NCI-H69 (cell line): Measurements from ENCODE around the gene C1orf210.

Experiments used
- DNase-seq: peaks from one replicate; lab custom pipeline; 2025; lab: John Stamatoyannopoulos, UW

Gene C1orf210

DNA sequence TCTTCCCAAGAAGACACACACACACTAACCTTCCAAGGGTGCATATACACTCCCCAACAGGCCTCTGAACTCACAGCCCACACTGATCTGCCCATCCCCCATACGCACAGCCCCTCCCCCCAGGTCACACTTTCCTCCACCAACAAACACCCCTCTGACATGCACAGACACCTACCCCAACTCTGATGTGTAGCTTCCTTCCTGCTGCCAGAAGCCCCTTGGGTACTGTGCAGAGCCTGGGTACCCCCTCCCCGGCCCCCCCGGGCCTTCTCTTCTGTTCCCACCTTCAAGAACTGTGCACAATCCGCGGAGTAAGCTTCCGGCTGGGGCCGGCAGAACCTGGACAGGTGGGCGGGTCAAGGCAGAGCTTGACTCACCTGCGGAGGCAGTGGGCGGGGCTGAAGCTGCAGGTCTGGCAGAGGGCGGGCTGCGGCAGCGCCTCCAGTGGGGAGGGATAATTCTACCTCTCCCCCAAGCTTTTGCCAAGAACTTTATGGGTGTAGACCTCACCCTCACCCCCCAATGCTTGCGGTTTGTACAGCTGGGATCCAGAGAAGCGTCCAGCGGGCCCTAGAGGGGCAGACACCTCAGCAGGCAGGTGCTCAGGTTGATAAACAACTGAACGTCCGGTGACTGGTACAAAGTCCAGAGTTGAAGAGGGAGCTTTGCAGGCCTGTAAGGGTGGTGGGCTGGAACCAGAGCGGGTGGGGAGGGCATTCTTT lies at the start of gene C1orf210:
C1orf210 (minus strand) TSS at position 313 of the 722 bp plus-strand sequence. CDS start 2,311 bp downstream, outside the sequence.
- peak; percentile 86 for DNase-seq

DNA sequence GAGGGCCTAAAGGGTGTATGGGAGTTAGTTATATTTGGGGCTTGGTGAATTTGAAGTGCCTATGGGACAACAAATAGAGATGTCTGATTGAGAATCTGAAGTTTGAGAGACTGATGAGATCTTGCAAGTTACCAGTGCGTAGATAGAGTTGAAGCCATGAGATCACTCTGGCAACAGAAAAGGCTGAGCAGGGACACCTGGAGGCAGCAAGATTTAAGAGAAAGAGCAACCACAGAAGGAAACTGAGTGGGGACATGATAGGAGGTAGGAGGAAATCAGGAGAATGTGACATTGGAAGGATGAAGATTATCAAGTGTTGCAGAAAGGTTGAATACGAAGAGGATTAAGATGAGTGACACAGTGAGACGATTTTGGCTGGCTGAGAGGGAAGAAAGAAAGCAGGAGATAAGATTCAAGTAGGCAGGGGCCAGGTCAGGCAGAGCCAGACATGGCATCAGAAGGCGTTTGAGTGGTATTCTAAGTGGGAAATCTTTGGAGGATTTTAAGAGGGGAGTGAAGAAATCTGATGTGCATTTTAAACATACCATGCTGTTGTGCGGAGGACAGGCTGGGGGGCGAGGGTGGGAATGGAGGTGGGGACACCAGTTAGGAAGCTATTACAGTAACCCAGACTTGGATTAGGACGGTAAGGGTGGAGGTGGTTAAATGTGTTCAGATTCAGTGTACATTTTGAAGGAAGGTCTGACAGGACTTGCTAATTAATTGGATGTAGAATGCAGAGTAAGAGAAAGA lies 49.2 kb upstream of the C1orf210 start:
- no peak for DNase-seq

DNA sequence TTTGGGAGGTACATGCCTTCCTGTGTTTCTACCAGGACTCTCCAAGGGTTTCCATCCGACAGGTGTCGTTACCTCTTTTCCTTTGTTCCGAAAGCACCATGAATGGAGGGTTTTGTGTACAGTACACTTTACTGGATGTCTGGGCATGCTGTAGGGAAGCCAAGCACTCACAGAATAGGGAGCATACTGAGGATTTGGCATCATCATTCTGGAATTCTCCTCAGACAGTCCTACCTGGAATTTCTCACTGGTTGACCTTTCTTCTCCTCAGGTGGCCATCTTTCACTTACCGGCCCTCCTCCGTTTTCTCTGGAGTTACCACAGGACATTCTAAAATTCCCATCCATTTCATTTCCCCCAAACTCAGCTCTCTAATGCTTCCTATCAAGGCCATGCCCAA lies 46.3 kb upstream of the C1orf210 start:
- no peak for DNase-seq

DNA sequence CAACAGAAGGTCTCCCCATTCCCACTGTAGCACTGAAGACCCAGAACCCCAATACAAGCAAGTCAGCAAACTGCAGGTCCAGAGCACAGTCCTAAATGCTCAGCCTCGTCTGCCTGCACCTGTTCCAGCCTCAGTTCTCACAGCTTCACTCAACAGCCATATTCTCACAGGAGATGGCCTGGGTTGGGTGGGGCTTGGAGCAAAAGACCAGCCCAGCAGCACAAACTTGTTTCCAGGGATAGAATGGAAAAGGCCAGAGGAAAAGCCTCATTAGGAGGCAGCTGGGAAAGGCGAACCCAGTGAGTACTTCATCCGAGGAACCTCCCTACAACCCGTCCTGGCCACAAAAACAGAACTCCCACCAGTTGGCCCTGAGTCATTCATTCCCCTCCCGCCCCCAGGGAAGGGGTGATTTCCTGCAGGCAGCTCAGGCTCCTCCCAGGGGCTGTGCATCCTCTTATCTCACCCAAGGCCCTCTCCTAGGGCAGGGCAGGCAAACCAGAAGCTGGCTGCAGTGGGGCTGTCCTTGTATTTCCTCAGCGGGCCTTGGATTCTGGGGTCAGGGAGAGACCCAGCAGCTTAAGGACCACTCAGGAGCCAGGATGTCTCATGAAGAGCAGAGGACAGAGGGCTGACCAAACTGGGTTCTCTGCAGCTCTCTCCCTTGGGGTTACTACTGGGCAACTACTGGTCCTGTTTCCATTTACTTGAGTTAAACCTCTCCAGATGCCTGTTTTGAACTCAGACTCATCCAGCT lies 44.8 kb upstream of the C1orf210 start:
- DNase-seq, result no peak

DNA sequence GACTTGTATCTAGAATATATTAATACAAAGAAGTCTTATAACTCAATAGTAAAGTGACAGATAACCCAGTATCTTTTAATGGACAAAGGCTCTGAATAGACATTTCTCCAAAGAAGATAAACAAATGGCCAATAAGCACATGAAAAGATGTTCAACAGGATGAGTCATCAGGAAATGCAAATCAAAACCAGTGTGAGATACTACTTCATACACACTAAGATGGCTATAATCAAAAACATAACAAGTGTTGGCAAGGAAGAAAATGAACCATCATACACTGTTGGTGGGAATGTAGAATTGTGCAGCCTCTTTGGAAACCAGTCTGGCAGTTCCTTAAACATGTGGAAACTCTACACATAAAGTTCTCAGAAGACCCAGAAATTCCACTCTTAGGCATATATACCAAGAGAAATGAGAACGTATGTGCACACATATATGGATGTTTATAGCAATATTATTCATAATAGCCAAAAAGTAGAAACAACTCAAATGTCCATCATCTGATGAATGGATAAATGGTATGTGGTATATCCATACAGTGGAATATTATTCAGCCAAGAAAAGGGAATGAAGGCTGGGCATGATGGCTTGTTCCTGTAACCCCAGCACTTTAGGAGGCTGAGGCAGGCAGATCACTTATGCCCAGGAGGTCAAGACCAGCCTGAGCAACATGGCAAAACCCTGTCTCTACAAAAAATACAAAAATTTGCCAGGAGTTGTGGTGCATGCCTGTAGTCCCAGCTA lies 42.3 kb upstream of the C1orf210 start:
- no peak for DNase-seq

DNA sequence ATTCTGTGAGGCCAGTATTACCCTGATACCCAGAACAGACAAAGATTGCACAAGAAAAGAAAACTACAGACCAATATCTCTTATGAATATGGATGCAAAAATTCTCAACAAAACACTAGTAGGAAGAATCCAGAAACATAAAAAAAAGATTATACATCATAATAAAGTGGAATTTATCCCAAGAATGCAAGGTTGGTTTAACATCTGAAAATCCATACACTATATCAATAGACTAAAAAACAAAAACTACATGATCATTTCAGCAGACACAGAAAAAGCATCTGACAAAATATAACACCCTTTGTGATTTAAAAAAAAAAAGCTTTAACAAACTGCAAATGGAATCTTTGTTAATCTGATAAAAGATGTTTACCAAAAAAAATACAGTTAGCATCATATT lies 40.0 kb upstream of the C1orf210 start:
- DNase-seq, result no peak

DNA sequence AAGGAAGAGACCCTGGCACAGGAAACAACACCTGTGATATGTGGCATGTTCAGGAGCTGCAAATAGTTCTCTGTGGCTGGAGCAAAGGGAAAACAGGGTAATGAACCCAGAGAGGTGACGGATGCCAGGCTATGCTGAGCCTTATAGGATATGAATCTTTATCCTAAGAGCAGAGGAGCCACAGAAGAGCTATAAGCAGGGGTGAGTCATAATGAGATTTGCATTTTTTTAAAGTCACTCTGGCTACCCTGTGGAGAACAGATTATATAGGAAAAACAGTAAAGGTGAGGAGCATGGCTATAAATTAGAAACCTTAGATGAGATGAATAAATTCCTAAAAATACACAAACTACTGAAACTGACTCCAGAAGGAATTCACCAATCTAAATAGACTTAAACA lies 39.4 kb upstream of the C1orf210 start:
- no peak for DNase-seq

DNA sequence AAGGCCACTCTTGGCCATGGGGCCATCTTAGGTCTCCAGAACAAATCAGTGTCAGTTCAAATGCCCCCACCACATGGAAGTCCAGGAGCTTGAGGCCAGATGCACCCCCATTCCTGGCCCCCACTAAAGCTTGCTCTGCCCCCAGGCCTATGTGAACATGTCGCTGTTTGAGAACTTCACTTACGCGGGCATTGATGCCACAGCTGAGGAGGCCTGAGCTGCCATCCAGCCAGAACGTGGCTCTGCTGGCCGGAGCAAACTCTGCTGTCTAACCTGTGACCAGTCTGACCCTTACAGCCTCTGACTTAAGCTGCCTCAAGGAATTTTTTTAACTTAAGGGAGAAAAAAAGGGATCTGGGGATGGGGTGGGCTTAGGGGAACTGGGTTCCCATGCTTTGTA lies 37.1 kb upstream of the C1orf210 start:
- DNase-seq, result no peak

DNA sequence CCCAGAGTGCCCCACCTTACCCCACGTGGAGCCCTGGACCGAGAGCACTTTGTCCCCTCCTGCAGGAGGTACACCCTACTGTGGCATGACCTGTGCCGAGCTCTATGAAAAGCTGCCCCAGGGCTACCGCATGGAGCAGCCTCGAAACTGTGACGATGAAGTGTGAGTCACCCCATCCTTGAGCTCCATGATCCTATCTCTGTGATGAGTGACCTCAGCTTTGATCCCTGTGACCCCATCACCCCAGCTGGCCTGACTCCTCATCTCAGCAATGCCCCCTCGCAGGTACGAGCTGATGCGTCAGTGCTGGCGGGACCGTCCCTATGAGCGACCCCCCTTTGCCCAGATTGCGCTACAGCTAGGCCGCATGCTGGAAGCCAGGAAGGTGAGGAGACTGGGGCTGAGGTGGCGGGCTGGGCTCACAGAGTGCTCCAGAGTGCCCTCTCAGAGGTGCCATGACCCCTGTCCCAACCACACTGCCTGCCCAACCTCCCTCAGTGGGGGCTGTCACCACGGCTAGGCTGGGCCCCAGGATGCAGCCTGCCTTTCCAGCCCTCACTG lies 36.0 kb upstream of the C1orf210 start:
- no peak for DNase-seq

DNA sequence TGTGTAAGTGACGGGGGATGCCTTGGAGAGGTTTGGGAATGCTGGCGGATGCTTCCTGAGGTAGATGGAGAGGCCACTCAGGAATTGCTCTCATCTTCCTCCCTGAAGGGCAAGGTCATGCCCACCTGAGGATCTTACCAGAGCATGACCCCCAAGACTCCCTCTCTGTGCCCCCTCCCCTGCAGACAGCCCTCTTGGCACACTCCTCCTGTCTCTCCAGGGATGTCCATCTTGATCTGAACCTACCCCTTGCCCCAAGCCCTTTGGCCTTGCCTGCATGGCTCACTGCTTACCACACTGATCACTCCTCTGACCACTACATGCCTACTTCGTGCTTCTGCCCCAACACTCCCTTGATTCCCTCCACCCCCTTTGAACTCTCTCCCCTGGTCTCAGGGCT lies 34.4 kb upstream of the C1orf210 start:
- DNase-seq, result no peak

DNA sequence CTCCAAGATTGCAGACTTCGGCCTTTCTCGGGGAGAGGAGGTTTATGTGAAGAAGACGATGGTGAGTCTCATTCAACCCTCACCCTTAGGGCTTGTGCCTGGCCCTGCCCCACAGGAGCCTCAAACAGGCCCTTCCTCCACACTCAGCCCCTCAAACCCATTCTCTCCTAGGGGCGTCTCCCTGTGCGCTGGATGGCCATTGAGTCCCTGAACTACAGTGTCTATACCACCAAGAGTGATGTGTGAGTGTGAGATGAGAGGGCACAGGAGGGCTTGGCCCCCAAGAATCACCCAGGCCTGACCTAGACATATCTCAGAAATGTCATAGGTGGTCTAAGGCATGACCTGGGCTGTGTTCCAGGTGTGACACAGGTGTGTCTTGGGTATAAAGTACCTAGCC lies 33.9 kb upstream of the C1orf210 start:
- no peak for DNase-seq

DNA sequence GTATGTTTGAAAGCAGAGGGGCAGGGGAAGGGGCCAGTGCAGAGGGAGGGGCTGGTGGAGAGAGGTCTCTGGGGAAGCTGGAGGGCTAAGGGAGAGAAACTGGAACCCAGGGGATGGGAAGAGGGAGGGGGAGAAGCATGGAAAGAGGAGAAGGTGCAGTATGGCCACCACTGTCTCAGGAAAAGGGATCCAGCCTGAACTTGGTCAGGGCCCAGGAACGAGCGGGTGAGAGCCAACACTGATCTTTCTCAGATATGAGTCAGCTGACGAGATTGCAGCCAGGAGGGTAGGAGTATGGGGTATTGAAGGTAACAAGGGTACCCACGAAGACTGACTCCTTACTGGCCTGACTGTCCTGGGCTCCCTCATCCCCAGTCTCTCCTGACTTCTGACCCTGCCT lies 33.5 kb upstream of the C1orf210 start:
- no peak for DNase-seq

DNA sequence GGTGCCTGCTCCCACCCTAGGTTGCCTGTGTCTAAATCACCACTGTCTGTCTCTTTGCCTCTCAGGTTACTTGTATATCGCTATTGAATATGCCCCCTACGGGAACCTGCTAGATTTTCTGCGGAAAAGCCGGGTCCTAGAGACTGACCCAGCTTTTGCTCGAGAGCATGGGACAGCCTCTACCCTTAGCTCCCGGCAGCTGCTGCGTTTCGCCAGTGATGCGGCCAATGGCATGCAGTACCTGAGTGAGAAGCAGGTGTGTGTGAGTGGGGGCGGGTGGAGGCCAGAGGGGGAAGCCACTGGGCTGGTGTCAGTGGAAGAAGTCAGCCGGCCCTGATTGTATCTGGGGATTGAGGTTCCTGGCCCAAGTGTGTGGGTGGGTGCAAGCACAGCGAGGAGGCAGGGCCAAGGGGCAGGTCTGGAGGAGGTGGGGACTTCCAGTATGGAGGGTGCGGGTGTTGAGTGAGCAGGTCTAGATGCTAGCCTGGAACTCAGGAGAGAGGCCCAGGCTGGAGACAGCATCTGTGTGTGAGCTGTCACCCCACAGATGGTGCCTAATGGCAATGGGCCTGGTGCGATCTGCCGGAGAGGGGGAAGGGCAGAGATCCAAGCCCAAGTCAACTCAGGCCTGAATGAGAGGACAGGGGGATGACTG lies 32.6 kb upstream of the C1orf210 start:
- DNase-seq, result no peak

DNA sequence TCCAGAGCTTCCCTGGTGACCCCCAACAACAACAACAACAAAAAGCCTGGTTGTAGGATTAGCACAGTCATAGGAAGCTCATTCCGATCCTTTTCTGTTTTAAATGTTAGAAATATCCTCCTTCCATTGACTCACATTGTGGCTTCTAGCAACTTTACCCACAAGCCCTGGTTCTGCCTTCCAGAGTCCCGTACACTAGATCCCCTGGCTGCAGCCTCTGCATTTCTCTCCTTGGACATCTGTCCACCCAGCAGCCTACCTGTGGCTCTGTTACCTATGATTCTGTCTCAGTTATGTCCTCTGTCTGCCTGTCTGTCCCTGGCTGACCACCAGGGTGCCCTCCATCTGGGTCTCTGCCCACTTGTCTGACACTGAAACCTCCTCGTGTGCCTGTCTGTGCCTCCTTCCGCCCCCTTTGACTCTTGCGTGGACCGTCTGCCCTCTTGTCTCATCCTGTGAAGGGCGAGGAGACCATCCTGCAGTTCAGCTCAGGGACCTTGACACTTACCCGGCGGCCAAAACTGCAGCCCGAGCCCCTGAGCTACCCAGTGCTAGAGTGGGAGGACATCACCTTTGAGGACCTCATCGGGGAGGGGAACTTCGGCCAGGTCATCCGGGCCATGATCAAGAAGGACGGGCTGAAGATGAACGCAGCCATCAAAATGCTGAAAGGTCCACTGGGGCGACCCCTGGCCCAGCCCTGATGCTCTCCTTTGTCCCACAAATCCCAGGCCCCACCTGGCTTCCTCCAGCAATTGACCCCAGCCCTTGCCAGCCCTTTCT lies 31.5 kb upstream of the C1orf210 start:
- no peak for DNase-seq

DNA sequence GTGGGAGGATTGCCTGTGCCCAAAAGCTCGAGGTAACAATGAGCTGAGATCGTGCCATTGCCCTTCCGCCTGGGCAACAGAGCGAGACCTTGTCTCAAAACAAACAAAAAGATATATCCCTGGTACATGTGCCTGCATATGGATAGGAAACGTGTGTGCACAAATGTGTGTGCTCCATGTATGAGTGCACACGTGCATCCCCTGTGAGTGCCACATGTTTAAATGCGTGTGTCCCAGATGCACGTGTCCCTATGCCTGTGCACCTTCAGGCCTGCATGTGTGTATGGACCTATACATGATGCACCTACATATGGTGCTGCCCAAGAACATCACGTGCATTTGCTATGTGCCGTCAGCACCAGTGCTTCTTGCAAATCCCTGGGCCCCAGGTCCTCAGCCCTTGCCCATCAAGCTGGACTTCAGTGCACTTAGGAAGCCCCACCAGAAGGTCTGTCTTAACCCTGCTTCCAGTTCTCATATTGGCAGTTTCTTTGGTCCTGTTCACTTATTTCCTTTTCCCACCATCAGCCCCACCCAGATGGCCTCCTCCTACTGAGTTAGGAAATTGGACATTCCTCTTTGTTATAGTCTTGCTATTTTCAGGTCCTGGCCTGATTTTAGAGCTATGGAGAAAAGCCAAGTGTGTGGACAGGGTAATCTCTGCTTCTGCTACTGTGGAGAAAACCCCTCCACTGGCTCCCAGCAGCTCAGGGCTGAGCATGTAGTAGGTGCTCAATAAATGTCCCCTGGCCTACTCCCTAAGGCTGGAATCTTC lies 30.8 kb upstream of the C1orf210 start:
- DNase-seq, result no peak

DNA sequence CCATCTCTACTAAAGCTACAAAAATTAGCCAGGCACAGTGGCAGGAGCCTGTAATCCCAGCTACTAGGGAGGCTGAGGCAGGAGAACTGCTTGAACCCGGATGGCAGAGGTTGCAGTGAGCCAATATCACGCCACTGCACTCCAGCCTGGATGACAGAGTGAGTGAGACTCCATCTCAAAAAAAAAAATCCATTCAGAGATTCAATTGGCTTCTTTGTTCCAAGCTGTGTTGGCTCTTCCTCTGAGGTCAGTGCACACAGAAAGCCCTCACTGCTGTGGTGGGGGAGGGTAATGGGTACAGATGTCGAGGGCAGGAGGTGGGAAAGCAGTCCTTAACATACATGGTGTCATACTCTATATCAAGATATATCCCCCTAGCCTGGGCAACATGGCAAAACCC lies 30.1 kb upstream of the C1orf210 start:
- DNase-seq, result no peak

DNA sequence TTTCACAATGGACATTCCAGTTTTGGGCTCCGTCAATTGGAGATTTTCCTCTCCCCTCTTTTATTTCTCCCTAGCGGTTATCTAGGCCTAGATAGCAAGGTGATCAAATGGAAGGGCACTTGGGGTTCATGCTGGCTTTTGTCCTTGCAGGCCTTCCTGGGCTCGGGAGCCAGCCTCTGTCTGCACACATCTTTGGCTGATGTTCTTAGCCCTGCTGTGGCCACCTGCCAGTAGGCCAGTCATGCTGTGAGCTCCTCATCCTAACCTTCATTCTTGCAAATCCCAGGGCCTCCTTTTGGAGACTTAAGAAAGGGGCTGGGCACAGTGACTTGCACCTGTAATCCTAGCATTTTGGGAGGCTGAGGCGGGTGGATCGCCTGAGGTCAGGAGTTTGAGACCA lies 28.9 kb upstream of the C1orf210 start:
- DNase-seq, result no peak

DNA sequence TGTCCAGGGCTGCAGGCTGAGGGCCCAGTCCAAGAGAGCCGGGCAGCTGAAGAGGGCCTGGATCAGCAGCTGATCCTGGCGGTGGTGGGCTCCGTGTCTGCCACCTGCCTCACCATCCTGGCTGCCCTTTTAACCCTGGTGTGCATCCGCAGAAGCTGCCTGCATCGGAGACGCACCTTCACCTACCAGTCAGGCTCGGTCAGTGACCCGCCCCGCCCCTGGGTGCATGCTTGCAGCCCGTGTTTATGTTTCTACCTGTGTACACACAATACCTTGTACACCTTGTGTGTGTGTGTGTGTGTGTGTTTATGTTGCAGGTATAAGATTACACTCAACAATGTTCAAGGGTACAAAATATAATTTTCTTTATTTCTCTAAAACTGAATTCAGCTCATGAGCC lies 28.4 kb upstream of the C1orf210 start:
- DNase-seq, result no peak

DNA sequence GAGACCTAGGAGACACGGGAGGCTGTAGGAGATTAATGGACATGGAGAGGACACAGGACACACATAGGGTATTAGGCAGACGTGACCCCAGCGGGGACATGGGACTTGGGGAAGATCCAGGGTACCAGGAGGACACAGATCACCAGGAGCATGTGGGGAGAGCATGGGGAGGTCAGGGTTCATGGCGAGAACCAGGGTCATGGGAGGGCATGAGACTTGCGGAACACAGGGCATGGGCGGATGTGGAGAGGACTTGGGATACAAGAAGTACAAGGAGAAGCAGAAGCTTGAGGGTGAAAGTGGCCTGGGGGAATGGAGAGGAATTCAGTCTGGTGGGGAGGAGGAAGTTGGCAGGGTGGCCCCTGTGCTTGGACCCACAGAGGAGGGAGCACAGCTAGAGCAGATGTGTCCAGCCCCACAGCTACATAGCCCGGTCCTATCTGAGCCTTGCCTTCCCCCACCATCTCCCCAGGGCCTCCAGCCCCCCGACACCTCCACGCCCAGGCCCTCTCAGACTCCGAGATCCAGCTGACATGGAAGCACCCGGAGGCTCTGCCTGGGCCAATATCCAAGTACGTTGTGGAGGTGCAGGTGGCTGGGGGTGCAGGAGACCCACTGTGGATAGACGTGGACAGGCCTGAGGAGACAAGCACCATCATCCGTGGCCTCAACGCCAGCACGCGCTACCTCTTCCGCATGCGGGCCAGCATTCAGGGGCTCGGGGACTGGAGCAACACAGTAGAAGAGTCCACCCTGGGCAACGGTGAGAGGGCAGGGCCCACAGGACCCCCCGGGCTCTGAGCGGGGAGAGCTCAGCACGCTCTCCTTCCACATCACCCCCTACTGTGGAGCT lies 27.5 kb upstream of the C1orf210 start:
- DNase-seq, result no peak
